Measurements from ENCODE around the gene PUS1.
"Not testable (repeated sequence)": the region's sequence is repeated elsewhere in the genome, so short reads cannot be mapped to it uniquely, and the experiment has no call there.

GRCh38 chr12:131985510-131985875 lies 56.4 kb downstream of the PUS1 start:
- TF ChIP-seq, protein P1, sequence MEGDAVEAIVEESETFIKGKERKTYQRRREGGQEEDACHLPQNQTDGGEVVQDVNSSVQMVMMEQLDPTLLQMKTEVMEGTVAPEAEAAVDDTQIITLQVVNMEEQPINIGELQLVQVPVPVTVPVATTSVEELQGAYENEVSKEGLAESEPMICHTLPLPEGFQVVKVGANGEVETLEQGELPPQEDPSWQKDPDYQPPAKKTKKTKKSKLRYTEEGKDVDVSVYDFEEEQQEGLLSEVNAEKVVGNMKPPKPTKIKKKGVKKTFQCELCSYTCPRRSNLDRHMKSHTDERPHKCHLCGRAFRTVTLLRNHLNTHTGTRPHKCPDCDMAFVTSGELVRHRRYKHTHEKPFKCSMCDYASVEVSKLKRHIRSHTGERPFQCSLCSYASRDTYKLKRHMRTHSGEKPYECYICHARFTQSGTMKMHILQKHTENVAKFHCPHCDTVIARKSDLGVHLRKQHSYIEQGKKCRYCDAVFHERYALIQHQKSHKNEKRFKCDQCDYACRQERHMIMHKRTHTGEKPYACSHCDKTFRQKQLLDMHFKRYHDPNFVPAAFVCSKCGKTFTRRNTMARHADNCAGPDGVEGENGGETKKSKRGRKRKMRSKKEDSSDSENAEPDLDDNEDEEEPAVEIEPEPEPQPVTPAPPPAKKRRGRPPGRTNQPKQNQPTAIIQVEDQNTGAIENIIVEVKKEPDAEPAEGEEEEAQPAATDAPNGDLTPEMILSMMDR (IDR thresholded peaks at IDR 0.05; ENCODE audit: low read length) = not testable (repeated sequence)
- TF ChIP-seq EZH2 (IDR thresholded peaks at IDR 0.05; ENCODE audit: borderline replicate concordance, low read length) = not testable (repeated sequence)

Measured in OCI-LY1 (cell line).